GM19328 (cell line): ENCODE data around the gene NIPSNAP2.
"Not testable (repeated sequence)": the region's sequence is repeated elsewhere in the genome, so short reads cannot be mapped to it uniquely, and the experiment has no call there.

Source experiments
- ATAC-seq: cut with Tn5 transposase; IDR thresholded peaks from one replicate; pipeline ENCODE4 v1.9.1; 2021; ENCODE audit warnings: mild to moderate bottlenecking, moderate library complexity; ENCODE audit not compliant: unreplicated experiment

NIPSNAP2 gene

GRCh38 chr7:56046721-56047445, 82.5 kb downstream of the NIPSNAP2 start:
- no peak for ATAC-seq

DNA sequence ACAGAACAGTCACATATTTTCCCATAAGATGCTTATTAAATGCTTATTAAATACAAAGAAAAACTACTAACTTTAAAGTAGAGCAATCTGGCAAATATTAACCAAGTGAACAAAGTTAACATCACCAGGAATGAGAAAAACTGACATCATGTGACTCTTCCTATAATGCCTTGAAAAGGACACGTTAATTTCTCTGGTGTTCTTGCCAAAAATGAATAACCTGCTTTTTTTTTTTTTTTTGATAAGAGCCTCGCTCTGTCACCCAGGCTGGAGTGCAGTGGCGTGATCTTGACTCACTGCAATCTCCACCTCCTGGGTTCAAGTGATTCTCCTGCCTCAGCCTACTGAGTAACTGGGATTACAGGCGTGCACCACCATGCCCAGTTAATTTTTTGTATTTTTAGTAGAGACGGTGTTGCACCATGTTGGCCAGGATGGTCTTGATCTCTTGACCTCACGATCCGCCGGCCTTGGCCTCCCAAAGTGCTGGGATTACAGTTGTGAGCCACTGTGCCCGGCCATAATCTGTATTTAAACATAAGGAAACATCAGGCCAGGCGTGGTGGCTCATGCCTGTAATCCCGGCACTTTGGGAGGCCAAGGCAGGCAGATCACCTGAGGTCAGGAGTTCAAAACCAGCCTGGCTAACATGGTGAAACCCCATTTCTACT, 83.2 kb downstream of the NIPSNAP2 start:
- ATAC-seq, result not testable (repeated sequence)

DNA sequence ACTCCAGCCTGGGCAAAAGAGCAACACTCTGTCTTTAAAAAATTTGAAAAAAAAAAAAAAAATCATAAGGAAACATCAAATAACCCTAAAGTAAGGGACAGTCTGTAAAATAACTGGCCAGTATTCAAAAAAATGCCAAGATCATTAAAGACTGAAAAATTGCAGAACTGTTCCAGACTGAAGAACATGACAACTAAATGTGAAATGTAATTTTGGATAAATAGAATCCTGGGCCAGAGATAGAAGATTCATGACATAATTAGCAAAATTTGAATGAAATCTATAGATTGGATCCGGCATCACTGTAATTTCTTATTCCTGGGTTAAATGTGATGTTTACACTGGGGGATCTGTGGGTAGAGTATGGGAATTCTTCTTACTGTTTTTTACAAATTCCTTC, 83.9 kb downstream of the NIPSNAP2 start:
- ATAC-seq, result no peak

DNA sequence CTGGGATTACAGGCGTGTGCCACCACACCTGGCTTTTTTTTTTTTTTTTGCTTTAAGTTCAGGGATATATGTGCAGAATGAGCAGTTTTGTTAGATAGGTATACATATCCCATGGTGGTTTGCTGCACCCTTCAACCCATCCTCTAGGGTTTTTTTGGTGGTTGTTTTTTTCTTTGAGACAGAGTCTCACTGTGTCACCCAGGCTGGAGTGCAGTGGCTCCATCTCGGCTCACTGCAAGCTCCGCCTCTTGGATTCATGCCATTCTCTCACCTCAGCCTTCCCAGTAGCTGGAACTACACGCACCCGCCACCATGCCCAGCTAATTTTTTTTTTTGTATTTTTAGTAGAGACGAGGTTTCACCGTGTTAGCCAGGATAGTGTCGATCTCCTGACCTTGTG, 84.4 kb downstream of the NIPSNAP2 start:
- not testable (repeated sequence) for ATAC-seq
